Lower leg skin (tissue), 4 donors: ENCODE measurements around the gene NFIX. TPM values are rescaled to one million over a fixed set of nuclear protein-coding genes. Genes with fewer than 3 reads are reported as not detected.

ENCODE experiments used
- DNase-seq, 2 donors: peaks; one replicate each; pipeline ENCODE4 v3.0.0-alpha.2; 2019; ENCODE audit warnings: low spot score in 2 of 2
- H3K4me3 ChIP-seq: fragments of 200-600 bp; sonication (generic); 2 replicates; pipeline ENCODE4 v1.5.1; 2017; ENCODE audit warnings: mild to moderate bottlenecking, low read depth; ENCODE audit not compliant: poor library complexity, severe bottlenecking
- POLR2A ChIP-seq, 2 donors: fragments of 450-650 bp; IDR thresholded peaks; one replicate each; pipeline ENCODE4 v1.6.1; 2016 to 2017; ENCODE audit warnings: antibody characterized with exemption in 2 of 2, mild to moderate bottlenecking in 1 of 2, moderate library complexity in 1 of 2
- WGBS, 2 donors: methylation state at CpG; one replicate each; pipeline ENCODE4 v1.1.5; 2018; 5-methylcytosine and 5-hydroxymethylcytosine counted together
- intact Hi-C: fragments of 100-400 bp; cut with DNase I; formaldehyde crosslinking; loops from one replicate; pipeline ENCODE4 v1.15.0; 2023; ENCODE audit warnings: low total_unique reads
- total RNA-seq, 4 donors: library from RNA; depleted of rRNA; stranded (reverse); fragments of >200 nt; gene quantifications; one replicate each; pipeline ENCODE4 v1.1.0, GENCODE V29; 2016
- TF ChIP-seq, protein P1 (sequence below), 3 donors: fragments of 450-650 bp; IDR thresholded peaks; one replicate each; pipeline ENCODE4 v1.5.1; 2016; ENCODE audit warnings: antibody characterized with exemption in 3 of 3, mild to moderate bottlenecking in 3 of 3, moderate library complexity in 2 of 3

Gene NFIX
- total RNA-seq, 4 donors from 2014 or later, result 119 to 177 (median 136) TPM

DNA sequence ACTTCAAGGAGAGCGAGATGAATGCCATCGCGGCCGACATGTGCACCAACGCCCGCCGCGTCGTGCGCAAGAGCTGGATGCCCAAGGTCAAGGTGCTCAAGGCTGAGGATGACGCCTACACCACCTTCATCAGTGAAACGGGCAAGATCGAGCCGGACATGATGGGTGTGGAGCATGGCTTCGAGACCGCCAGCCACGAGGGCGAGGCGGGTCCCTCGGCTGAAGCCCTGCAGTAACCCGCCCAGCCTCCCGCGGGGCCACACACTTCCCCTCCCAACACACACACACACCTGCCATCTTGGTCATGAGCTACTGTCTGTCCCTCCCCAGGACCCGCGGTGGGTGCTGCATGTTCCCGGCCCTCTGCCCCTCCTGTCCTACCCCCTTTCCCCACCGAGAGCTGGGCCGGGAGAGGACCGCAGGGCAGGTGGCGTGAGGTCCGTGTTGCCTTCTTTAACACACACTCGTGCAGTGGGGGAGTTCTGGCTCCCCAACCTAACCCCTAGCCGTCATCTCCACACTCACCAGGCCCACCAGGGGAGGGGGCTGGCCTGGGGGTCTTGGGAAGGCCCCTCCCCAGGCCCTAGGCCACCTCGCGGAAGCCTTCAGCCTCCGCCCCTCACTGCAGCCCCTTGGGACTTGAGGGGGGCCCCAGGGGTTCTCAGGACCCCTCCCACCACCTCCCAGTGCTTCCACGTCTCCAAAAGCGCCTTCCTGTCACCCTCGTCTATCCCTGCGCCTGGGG lies 143.1 kb downstream of the NFIX start:
- no peak overlapping the region for H3K4me3 ChIP-seq
- TF ChIP-seq, protein P1, sequence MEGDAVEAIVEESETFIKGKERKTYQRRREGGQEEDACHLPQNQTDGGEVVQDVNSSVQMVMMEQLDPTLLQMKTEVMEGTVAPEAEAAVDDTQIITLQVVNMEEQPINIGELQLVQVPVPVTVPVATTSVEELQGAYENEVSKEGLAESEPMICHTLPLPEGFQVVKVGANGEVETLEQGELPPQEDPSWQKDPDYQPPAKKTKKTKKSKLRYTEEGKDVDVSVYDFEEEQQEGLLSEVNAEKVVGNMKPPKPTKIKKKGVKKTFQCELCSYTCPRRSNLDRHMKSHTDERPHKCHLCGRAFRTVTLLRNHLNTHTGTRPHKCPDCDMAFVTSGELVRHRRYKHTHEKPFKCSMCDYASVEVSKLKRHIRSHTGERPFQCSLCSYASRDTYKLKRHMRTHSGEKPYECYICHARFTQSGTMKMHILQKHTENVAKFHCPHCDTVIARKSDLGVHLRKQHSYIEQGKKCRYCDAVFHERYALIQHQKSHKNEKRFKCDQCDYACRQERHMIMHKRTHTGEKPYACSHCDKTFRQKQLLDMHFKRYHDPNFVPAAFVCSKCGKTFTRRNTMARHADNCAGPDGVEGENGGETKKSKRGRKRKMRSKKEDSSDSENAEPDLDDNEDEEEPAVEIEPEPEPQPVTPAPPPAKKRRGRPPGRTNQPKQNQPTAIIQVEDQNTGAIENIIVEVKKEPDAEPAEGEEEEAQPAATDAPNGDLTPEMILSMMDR (IDR thresholded peaks at IDR 0.05), result no peak
- no peak for TF ChIP-seq POLR2A (IDR thresholded peaks at IDR 0.05)
- no peak for DNase-seq
- intact Hi-C loops, result no loop called here
- WGBS, 2 donors, result 88% methylated on average over 40 of the region's 40 CpGs

DNA sequence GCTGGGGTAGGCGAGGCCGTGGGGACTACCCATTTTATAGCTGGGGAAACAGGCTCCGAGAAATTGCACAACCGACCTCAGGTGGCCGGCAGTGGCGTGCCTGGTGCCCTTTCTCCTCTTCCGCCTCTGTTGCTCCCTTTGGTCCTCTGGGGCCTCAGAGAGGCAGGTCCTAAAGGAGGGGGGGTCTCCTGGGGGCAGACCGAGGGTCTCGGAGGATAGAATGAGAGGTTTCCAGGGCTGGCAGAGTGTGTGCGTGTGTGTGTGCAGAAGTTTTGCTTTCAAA lies 143.6 kb downstream of the NFIX start:
- H3K4me3 ChIP-seq, result no peak overlapping the region
- intact Hi-C loops, result no loop called here
- no peak for DNase-seq
- no peak for TF ChIP-seq POLR2A (IDR thresholded peaks at IDR 0.05)
- TF ChIP-seq, protein P1 (IDR thresholded peaks at IDR 0.05), result no peak
- WGBS, 2 donors, result 70 to 82% methylated on average over 10 of the region's 10 CpGs

DNA sequence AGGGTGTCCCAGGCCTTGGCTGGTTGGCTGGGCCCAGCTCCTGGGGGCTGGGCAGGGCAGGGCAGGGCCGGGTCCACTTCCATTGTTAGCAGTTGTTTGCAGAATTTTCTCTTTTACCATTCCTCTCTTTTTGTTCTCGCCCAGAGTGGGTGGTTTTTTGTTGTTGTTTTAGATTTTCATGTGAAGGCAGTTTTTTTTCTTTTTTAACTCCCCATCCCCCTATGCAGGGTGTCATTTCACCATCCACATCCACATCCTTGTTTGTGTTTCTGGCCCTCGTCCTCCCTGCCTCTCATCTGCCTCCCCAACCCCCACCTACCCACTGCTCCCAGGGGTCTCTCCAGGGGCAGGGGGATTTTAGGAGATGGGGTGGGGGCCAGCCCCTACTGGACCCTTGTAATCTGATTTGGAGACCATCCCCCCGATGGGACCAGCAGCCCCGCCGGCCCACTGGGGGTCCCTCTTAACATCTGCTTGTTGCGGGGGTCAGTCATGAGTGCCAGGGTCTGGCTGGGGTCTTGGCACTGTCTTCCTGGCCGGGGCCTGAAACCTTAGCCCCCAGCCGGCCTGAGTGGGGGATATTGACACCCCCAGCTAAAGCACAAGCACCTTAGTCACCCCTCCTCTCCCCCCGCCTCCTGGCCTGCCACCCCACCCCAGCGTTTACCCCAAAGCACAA lies 144.5 kb downstream of the NFIX start:
- 79 to 85% methylated on average over 9 to 11 of the region's 11 CpGs for WGBS, 2 donors
- no peak for DNase-seq
- intact Hi-C loops, result no loop called here
- no peak overlapping the region for H3K4me3 ChIP-seq
- TF ChIP-seq, protein P1 (IDR thresholded peaks at IDR 0.05), result no peak
- no peak for TF ChIP-seq POLR2A (IDR thresholded peaks at IDR 0.05)

DNA sequence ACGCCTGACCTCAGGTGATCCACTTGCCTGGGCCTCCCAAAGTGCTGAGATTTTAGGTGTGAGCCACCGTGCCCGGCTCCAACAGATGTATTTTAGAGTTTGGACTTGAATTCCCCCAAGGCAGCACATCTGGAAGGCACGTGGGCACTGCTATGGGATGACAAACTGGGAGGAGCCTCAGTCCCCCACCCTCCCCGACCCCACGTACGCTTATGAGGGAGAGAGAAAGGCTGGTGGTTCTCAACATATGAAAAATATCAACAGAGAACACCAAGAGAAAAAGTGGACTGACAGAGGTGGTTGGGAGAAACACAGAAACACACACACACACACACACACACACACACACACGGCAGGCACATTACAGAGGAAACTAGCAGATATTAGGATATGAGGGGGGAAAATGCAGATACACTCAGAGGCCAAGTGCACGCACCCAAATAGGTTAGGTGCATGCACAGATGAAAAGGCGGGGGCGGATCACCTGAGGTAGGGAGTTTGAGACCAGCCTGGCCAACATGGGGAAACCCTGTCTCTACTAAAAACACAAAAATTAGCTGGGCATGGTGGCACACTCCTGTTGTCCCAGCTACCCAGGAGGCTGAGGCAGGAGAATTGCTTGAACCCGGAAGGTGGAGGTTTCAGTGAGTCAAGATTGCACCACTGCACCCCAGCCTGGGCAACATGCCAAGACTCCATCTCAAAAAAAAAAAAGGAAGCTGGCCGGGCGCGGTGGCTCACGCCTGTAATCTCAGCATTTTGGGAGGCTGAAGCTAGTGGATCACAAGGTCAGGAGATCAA lies 151.7 kb downstream of the NFIX start:
- TF ChIP-seq, protein P1 (IDR thresholded peaks at IDR 0.05), result no peak
- TF ChIP-seq POLR2A (IDR thresholded peaks at IDR 0.05), result no peak
- DNase-seq, result no peak
- H3K4me3 ChIP-seq, result no peak overlapping the region
- WGBS, 2 donors, result 57 to 62% methylated on average over 16 of the region's 16 CpGs
- intact Hi-C loops, result no loop called here

Other genes starting within 250 kb of the NFIX start
- 100 to 1,000 TPM in 2 of 4 donors, 10 to 100 TPM in 2; 58.3 to 116 (median 85.5) TPM for gene BEST2, start 243.7 kb upstream of the NFIX start, total RNA-seq
- gene HOOK2, start 219.9 kb upstream of the NFIX start, total RNA-seq, result 100 to 1,000 TPM in 1 of 4 donors, 10 to 100 TPM in 3; 49.9 to 122 (median 65.8) TPM
- 1,000 to 10,000 TPM in 1 of 4 donors, 100 to 1,000 TPM in 3; 608 to 1,091 (median 870) TPM for gene JUNB, start 204.0 kb upstream of the NFIX start, total RNA-seq
- 100 to 1,000 TPM; 266 to 459 (median 327) TPM for gene PRDX2, start 193.7 kb upstream of the NFIX start, total RNA-seq
- 1 to 10 TPM in 1 of 4 donors, not detected in 3; 1.6 TPM for gene THSD8, start 193.4 kb upstream of the NFIX start, total RNA-seq
- gene RNASEH2A, start 188.9 kb upstream of the NFIX start, total RNA-seq, result 1 to 10 TPM; 3.3 to 7.8 (median 5.9) TPM
- not detected for gene RTBDN, start 160.9 kb upstream of the NFIX start, total RNA-seq
- 10 to 100 TPM in 2 of 4 donors, 1 to 10 TPM in 2; 5.9 to 20.8 (median 10.3) TPM for gene MAST1, start 157.0 kb upstream of the NFIX start, total RNA-seq
- 10 to 100 TPM; 31.8 to 50.6 (median 36.6) TPM for gene DNASE2, start 114.0 kb upstream of the NFIX start, total RNA-seq
- gene KLF1, start 108.3 kb upstream of the NFIX start, total RNA-seq, result under 1 TPM in 1 of 4 donors, not detected in 3; 0.13 TPM
- 10 to 100 TPM; 19.2 to 39.5 (median 24.6) TPM for gene GCDH, start 104.3 kb upstream of the NFIX start, total RNA-seq
- under 1 TPM in 1 of 4 donors, not detected in 3; 0.26 TPM for gene SYCE2, start 76.2 kb upstream of the NFIX start, total RNA-seq
- 10 to 100 TPM; 45.9 to 71.4 (median 55.9) TPM for gene FARSA, start 61.8 kb upstream of the NFIX start, total RNA-seq
- gene CALR, start 56.9 kb upstream of the NFIX start, total RNA-seq, result 100 to 1,000 TPM; 171 to 350 (median 229) TPM
- 100 to 1,000 TPM; 101 to 128 (median 105) TPM for gene RAD23A, start 49.6 kb upstream of the NFIX start, total RNA-seq
- gene GADD45GIP1, start 38.3 kb upstream of the NFIX start, total RNA-seq, result 10 to 100 TPM; 21.8 to 42.3 (median 29.7) TPM
- gene DAND5, start 25.9 kb upstream of the NFIX start, total RNA-seq, result under 1 TPM in 1 of 4 donors, not detected in 3; 0.32 TPM
- gene LYL1, start 107.4 kb downstream of the NFIX start, total RNA-seq, result 1 to 10 TPM; 4.9 to 8.3 (median 7.0) TPM
- 10 to 100 TPM; 17.7 to 60.4 (median 32.7) TPM for gene TRMT1, start 121.3 kb downstream of the NFIX start, total RNA-seq
- 10 to 100 TPM; 21.4 to 46.1 (median 39.8) TPM for gene NACC1, start 122.8 kb downstream of the NFIX start, total RNA-seq
- gene STX10, start 154.9 kb downstream of the NFIX start, total RNA-seq, result 100 to 1,000 TPM in 1 of 4 donors, 10 to 100 TPM in 3; 67.8 to 110 (median 78.0) TPM
- 100 to 1,000 TPM; 118 to 146 (median 130) TPM for gene IER2, start 154.9 kb downstream of the NFIX start, total RNA-seq